GM20000 (cell line): ENCODE results near the gene ERMAP.
"Not testable (repeated sequence)": the region's sequence is repeated elsewhere in the genome, so short reads cannot be mapped to it uniquely, and the experiment has no call there.

Source experiments
- DNase-seq: peaks from one replicate; pipeline ENCODE4 v3.0.0; 2012; ENCODE audit warnings: low spot score
- CTCF ChIP-seq: IDR thresholded peaks from 2 replicates; pipeline ENCODE4 v1.5.1; 2012; ENCODE audit warnings: mild to moderate bottlenecking, control low read depth; ENCODE audit errors: extremely low read depth, missing control alignments

Gene ERMAP

GRCh38 chr1:42861014-42861399 is 44.1 kb downstream of the ERMAP start:
- no peak for TF ChIP-seq CTCF
- DNase-seq, result no peak

DNA sequence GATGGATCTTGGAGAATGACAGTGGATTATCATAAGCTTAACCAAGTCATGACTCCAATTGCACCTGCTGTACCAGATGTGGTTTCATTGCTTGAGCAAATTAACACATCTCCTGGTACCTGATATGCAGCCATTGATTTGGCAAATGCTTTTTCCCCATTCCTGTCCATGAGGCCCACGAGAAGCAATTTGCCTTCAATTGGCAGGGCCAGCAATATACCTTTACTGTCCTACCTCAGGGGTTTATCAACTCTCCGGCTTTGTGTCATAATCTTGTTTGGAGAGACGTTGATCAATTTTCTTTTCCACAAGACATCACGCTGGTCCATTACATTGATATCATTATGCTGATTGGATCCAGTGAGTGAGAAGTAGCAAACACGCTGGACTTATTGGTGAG is 49.6 kb downstream of the ERMAP start:
- DNase-seq, result no peak

GRCh38 chr1:42868466-42868865 is 51.5 kb downstream of the ERMAP start:
- not testable (repeated sequence) for DNase-seq

More for the DNA sequence above, 49.6 kb downstream of the ERMAP start:
- TF ChIP-seq CTCF, result no peak

DNA sequence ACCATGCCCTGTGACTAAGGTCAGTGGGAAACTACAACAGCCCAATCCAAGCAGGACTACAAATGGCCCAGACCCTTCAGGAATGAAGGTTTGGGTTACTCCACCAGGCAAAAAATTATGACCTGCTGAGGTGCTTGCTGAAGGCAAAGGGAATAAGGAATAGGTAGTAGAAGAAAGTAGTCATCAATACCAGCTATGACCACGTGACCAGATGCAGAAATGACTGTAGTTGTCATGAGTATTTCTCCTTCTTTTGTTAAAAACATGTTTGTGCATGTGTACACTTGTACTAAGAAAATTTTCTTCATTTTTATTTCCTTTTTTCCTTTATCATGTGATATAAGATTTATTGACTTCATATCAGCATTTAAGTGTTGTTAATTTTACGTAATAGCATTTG is 52.3 kb downstream of the ERMAP start:
- not testable (repeated sequence) for DNase-seq

DNA sequence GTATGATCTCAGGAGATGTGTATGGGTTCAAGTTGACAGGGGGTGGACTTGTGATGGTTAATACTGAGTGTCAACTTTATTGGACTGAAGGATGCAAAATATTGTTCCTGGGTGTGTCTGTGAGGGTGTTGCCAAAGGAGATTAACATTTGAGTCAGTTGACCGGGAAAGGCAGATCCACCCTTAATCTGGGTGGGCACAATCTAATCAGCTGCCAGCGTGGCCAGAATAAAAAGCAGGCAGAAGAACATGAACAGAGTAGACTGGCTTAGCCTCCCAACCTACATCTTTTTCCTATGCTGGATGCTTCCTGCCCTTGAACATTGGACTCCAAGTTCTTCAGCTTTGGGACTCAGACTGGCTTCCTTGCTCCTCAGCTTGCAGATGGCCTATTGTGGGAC is 52.8 kb downstream of the ERMAP start:
- DNase-seq, result not testable (repeated sequence)

DNA sequence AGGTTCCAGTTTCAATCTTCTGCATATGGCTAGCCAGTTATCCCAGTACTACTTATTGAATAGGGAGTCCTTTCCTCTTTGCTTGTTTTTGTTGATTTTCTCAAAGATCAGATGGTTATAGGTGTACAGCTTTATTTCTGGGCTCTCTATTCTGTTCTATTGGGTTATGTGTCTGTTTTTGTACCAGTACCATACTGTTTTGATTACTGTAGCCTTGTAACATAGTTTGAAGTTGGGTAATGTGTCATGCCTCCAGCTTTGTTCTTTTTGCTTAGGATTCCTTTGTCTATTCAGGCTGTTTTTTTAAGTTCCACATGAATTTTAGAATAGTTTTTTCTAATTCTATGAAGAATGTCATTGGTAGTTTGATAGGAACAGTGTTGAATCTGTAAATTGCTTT is 56.2 kb downstream of the ERMAP start:
- not testable (repeated sequence) for DNase-seq

DNA sequence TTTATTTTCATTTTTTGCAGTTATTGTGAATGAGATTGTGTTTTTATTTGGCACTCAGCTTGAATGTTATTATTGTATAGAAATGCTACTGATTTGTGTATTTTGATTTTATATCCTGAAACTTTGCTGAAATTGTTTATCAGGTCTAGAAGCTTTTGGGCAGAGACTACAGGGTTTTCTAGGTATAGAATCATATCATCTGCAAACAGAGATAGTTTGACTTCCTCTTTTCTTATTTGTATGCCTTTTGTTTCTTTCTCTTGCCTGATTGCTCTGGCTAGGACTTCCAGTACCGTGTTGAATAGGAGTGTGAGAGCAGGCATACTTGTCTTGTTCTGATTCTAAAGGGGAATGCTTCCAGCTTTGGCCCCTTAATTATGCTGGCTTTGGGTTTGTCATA is 56.7 kb downstream of the ERMAP start:
- DNase-seq, result no peak
- no peak for TF ChIP-seq CTCF

DNA sequence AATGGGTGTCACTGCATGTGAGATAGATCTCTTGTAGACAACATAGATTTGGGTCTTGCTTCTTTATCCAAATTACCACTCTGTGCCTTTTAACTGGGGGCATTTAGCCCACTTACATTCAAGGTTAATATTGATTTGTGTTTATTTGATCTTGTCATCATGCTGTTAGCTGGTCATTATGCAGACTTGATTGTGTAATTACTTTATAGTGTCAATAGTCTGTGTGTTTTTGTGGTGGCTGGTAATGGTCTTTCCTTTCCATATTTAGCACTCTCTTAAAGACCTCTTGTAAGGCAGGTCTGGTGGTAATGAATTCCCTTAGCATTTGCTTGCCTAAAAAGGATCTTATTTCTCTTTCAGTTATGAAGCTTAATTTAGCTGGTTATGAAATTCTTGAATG is 59.1 kb downstream of the ERMAP start:
- no peak for DNase-seq
- no peak for TF ChIP-seq CTCF

DNA sequence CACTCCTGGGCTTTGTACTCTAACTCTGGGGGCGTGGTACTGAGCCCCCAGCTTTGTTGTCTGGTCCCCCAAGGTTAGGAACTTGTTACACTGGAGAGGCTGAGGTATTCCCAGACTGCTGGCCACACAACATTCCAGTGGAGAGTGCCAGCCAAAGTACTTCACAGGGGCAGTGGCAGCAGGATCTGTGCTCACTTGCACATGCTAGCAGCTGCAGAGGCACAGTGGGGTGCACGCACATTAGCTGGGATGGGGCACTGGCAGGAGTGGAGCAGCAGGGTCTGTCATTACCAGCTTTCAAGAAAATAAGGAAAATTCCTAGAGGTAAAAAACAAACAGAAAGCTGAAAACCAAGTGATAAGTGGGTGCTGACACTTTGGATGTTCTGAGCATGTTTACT is 60.5 kb downstream of the ERMAP start:
- no peak for TF ChIP-seq CTCF
- DNase-seq, result no peak

GRCh38 chr1:42880384-42880783 is 63.5 kb downstream of the ERMAP start:
- TF ChIP-seq CTCF, result no peak
- DNase-seq, result no peak
